Liver (tissue), 9 donors: ENCODE data around the gene IL12RB2. TPM values are rescaled to one million over a fixed set of nuclear protein-coding genes. Genes with fewer than 3 reads are reported as not detected.

Experiments used
- DNase-seq: peaks from one replicate; pipeline ENCODE4 v3.0.0-alpha.2; 2017; ENCODE audit warnings: low spot score
- H3K27ac ChIP-seq, 2 donors: one replicate each; pipeline ENCODE4 v1.7.0; 2013; ENCODE audit warnings: inconsistent platforms in 2 of 2, low read length in 2 of 2, control low read depth in 1 of 2, low read depth in 1 of 2, mild to moderate bottlenecking in 1 of 2
- H3K27me3 ChIP-seq, 4 donors: one replicate each; pipeline versions ENCODE4 v1.6.1 to v1.7.0; 2013; ENCODE audit warnings: low read length in 3 of 4, inconsistent platforms in 1 of 4, mild to moderate bottlenecking in 1 of 4, moderate library complexity in 1 of 4; ENCODE audit not compliant: control insufficient read depth in 4 of 4, insufficient read depth in 4 of 4
- H3K36me3 ChIP-seq, 4 donors: one replicate each; pipeline versions ENCODE4 v1.6.1 to v1.7.0; 2013; ENCODE audit warnings: low read length in 3 of 4, mild to moderate bottlenecking in 3 of 4, low read depth in 1 of 4, moderate library complexity in 1 of 4; ENCODE audit not compliant: control insufficient read depth in 4 of 4, insufficient read depth in 3 of 4
- H3K4me1 ChIP-seq, 4 donors: one replicate each; pipeline versions ENCODE4 v1.6.1 to v1.7.0; 2013; ENCODE audit warnings: low read length in 3 of 4, mild to moderate bottlenecking in 3 of 4, moderate library complexity in 1 of 4; ENCODE audit not compliant: control insufficient read depth in 4 of 4, insufficient read depth in 4 of 4
- H3K4me3 ChIP-seq, 3 donors: one replicate each; pipeline versions ENCODE4 v1.6.1 to v1.7.0; 2013; ENCODE audit warnings: low read length in 3 of 3, control low read depth in 1 of 3, low read depth in 1 of 3, mild to moderate bottlenecking in 1 of 3
- H3K9ac ChIP-seq, 2 donors: one replicate each; pipeline ENCODE4 v1.7.0; 2013; ENCODE audit warnings: low read length in 2 of 2, mild to moderate bottlenecking in 2 of 2, moderate library complexity in 2 of 2, control low read depth in 1 of 2, low read depth in 1 of 2
- H3K9me3 ChIP-seq, 4 donors: one replicate each; pipeline versions ENCODE4 v1.6.1 to v1.7.0; 2013; ENCODE audit warnings: low read length in 3 of 4; ENCODE audit not compliant: control insufficient read depth in 4 of 4
- ATF3 ChIP-seq: IDR thresholded peaks from 2 replicates; pipeline ENCODE4 v1.6.1; 2016; ENCODE audit warnings: antibody characterized with exemption
- CTCF ChIP-seq: fragments of 150-350 bp; IDR thresholded peaks from 2 replicates; pipeline ENCODE4 v1.5.1; 2017; ENCODE audit warnings: improper control_type of control experiment, low read depth, low read length; ENCODE audit not compliant: missing input control
- EGR1 ChIP-seq, 2 donors: IDR thresholded peaks; 2 replicates each; pipeline ENCODE4 v1.6.1; 2016 to 2018; ENCODE audit warnings: antibody characterized with exemption in 2 of 2, low read depth in 2 of 2
- FOXA1 ChIP-seq: IDR thresholded peaks from 2 replicates; pipeline ENCODE4 v1.6.1; 2016; ENCODE audit warnings: antibody characterized with exemption
- FOXA2 ChIP-seq: IDR thresholded peaks from 2 replicates; pipeline ENCODE4 v1.6.1; 2016; ENCODE audit warnings: antibody characterized with exemption
- GABPA ChIP-seq, 2 donors: IDR thresholded peaks in 1 of 2; conservative IDR thresholded peaks in 1 of 2; 2 replicates each; pipeline ENCODE4 v1.6.1; 2016; ENCODE audit warnings: antibody characterized with exemption in 2 of 2, mild to moderate bottlenecking in 1 of 2, moderate library complexity in 1 of 2
- HNF4A ChIP-seq, 2 donors: conservative IDR thresholded peaks; 2 replicates each; pipeline ENCODE4 v1.6.1; 2016; ENCODE audit warnings: antibody characterized with exemption in 2 of 2, mild to moderate bottlenecking in 2 of 2
- HNF4G ChIP-seq: IDR thresholded peaks from 2 replicates; pipeline ENCODE4 v1.6.1; 2016; ENCODE audit warnings: antibody characterized with exemption
- JUND ChIP-seq, 2 donors: IDR thresholded peaks; 2 replicates each; pipeline ENCODE4 v1.6.1; 2016; ENCODE audit warnings: antibody characterized with exemption in 2 of 2
- MAX ChIP-seq: IDR thresholded peaks from 2 replicates; pipeline ENCODE4 v1.6.1; 2016; ENCODE audit warnings: antibody characterized with exemption
- NR2F2 ChIP-seq: IDR thresholded peaks from 2 replicates; pipeline ENCODE4 v1.6.1; 2016; ENCODE audit warnings: antibody characterized with exemption
- RAD21 ChIP-seq, 2 donors: IDR thresholded peaks; 2 replicates each; pipeline ENCODE4 v1.6.1; 2016; ENCODE audit warnings: antibody characterized with exemption in 2 of 2, mild to moderate bottlenecking in 2 of 2
- REST ChIP-seq: IDR thresholded peaks from 2 replicates; pipeline ENCODE4 v1.6.1; 2016; ENCODE audit warnings: antibody characterized with exemption, mild to moderate bottlenecking
- RXRA ChIP-seq, 2 donors: IDR thresholded peaks; 2 replicates each; pipeline ENCODE4 v1.6.1; 2017 to 2018; ENCODE audit warnings: antibody characterized with exemption in 2 of 2, mild to moderate bottlenecking in 1 of 2
- SP1 ChIP-seq: IDR thresholded peaks from 2 replicates; pipeline ENCODE4 v1.6.1; 2018; ENCODE audit warnings: antibody characterized with exemption, mild to moderate bottlenecking
- TAF1 ChIP-seq: conservative IDR thresholded peaks from 2 replicates; pipeline ENCODE4 v1.6.1; 2016; ENCODE audit warnings: antibody characterized with exemption, mild to moderate bottlenecking
- YY1 ChIP-seq: IDR thresholded peaks from 2 replicates; pipeline ENCODE4 v1.6.1; 2016; ENCODE audit warnings: antibody characterized with exemption, mild to moderate bottlenecking
- ZBTB33 ChIP-seq: IDR thresholded peaks from 2 replicates; pipeline ENCODE4 v1.6.1; 2016; ENCODE audit warnings: antibody characterized with exemption
- WGBS: extraction: QIAGEN DNeasy Blood & Tissue Kit; methylation state at CpG from one replicate; pipeline ENCODE4 v1.1.7; 2013; 5-methylcytosine and 5-hydroxymethylcytosine counted together
- polyA plus RNA-seq, 2 donors: library from polyadenylated mRNA; stranded (reverse) in 1 of 2; unstranded in 1 of 2; fragments of 200-250 nt in 1 of 2; fragments of >200 nt in 1 of 2; fragmentation: Nextera tagmentation in 1 of 2; extraction: Ambion mirVana in 1 of 2; gene quantifications; one replicate each; pipeline versions ENCODE4 v1.2.1 to v1.2.3, GENCODE V29; 2013 to 2015
- total RNA-seq, 2 donors: library from RNA; depleted of rRNA; stranded (reverse); fragments of >200 nt; gene quantifications; one replicate each; pipeline ENCODE4 v1.2.3, GENCODE V29; 2014
- donor health status: healthy.
- donor health status: healthy.
- donor health status: healthy.
- donor health status: healthy.
- donor health status: healthy.

The IL12RB2 gene
- total and polyA plus RNA-seq, 4 donors: 0.06 to 1.3 (median 0.58) TPM

GRCh38 chr1:67345556-67345955 lies 37.9 kb downstream of the IL12RB2 start:
- Histone ChIP-seq H3K27me3 (no peaks in the 10 kb centered on the region), H3K9me3 (no peaks in the 10 kb centered on the region), H3K36me3 (no peaks in the 10 kb centered on the region), H3K4me1 (no peaks in the 10 kb centered on the region), H3K27ac (no peak overlapping the region), H3K4me3 (no peak overlapping the region), H3K9ac (no peak overlapping the region)
- no peak for DNase-seq
- TF ChIP-seq ATF3 (no peak), MAX (no peak), FOXA2 (no peak), TAF1 (no peak), FOXA1 (no peak), HNF4G (no peak), NR2F2 (no peak), JUND (IDR thresholded peaks at IDR 0.05) (no peak), GABPA (IDR thresholded peaks at IDR 0.05 in 1 of 2, conservative IDR thresholded peaks at IDR 0.05 in 1 of 2) (no peak), YY1 (no peak), SP1 (no peak), CTCF (no peak), REST (no peak), RAD21 (IDR thresholded peaks at IDR 0.05) (no peak), HNF4A (conservative IDR thresholded peaks at IDR 0.05) (no peak), RXRA (IDR thresholded peaks at IDR 0.05) (no peak), EGR1 (IDR thresholded peaks at IDR 0.05; ENCODE audit: low read depth in 2 of 2) (no peak), ZBTB33 (no peak)
- 22% methylated on average over 2 of the region's 2 CpGs for WGBS
